Activated CD8-positive, alpha-beta T cell treated with anti-CD3 and anti-CD28 coated beads for 36 hours (primary cell): ENCODE results near the gene SNAPC1. TPM values are rescaled to one million over a fixed set of nuclear protein-coding genes. Genes with fewer than 3 reads are reported as not detected.

Source experiments
- ATAC-seq: fragments of 200-7000 bp; cut with Tn5 transposase; one replicate; pipeline ENCODE4 v1.10.0; 2021; ENCODE audit warnings: mild to moderate bottlenecking, moderate library complexity
- CTCF ChIA-PET: fragments of 350-600 bp; sonication (Branson Sonifier 250); formaldehyde crosslinking; loops from one replicate; lab custom pipeline; 2021; ENCODE audit warnings: antibody characterized with exemption; lab: Charles Lee
- POLR2A ChIA-PET: fragments of 350-600 bp; sonication (Branson Sonifier 250); formaldehyde crosslinking; loops from one replicate; lab custom pipeline; 2021; ENCODE audit warnings: antibody characterized with exemption; lab: Charles Lee
- DNase-seq: peaks from one replicate; pipeline ENCODE4 v3.0.0-alpha.2; 2020
- H3K27ac Mint-ChIP-seq: one replicate; pipeline ENCODE4 v1.8.0; 2021; ENCODE audit warnings: mild to moderate bottlenecking, mixed read lengths
- H3K27me3 Mint-ChIP-seq: one replicate; pipeline ENCODE4 v1.8.0; 2021; ENCODE audit warnings: mixed read lengths
- H3K36me3 Mint-ChIP-seq: one replicate; pipeline ENCODE4 v1.8.0; 2021; ENCODE audit warnings: low read depth, mixed read lengths
- H3K4me1 Mint-ChIP-seq: one replicate; pipeline ENCODE4 v1.8.0; 2021; ENCODE audit warnings: low read depth, mixed read lengths
- H3K4me3 Mint-ChIP-seq: one replicate; pipeline ENCODE4 v1.8.0; 2021; ENCODE audit warnings: mild to moderate bottlenecking, moderate library complexity, mixed read lengths
- H3K9me3 Mint-ChIP-seq: one replicate; pipeline ENCODE4 v1.8.0; 2021; ENCODE audit warnings: mixed read lengths
- intact Hi-C: fragments of 100-400 bp; cut with micrococcal nuclease; formaldehyde crosslinking; loops from one replicate; pipeline ENCODE4 v1.10.0; 2022
- total RNA-seq, 2 experiments: library from RNA; stranded (reverse); gene quantifications; one replicate each; pipeline ENCODE4 v1.2.3, GENCODE V29; 2021
- TF ChIP-seq, protein P1 (sequence below): fragments of 200-600 bp; IDR thresholded peaks from one replicate; pipeline ENCODE4 v1.8.0; 2022; ENCODE audit warnings: antibody characterized with exemption, mild to moderate bottlenecking

SNAPC1 gene
- total RNA-seq, 2 experiments from 2014 or later: 11.4 to 11.6 TPM

DNA sequence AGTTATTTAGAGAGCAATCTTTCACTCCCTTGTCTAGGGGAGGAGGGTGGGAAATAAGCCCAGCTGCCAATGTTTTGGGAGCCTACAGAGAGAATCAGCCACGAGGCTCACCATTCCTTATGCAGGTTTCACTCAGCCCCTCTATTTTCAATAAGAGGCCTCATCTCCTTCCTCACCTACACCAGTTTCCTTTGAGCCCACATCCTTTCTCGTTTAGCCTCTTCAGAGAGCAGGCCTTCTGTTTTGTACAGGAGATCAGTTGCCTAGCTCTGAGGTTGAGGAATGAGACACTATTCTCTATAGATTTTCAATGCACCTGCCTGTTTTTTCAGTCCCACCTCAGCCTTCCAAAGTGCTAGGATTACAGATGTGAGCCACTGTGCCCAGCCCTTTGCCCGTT lies 17.9 kb downstream of the SNAPC1 start:
- ATAC-seq (peak; percentile 94), DNase-seq (peak; percentile 30)
- peaks cover 39% of the 10 kb centered on the region for H3K4me1 Mint-ChIP-seq
- TF ChIP-seq, protein P1, sequence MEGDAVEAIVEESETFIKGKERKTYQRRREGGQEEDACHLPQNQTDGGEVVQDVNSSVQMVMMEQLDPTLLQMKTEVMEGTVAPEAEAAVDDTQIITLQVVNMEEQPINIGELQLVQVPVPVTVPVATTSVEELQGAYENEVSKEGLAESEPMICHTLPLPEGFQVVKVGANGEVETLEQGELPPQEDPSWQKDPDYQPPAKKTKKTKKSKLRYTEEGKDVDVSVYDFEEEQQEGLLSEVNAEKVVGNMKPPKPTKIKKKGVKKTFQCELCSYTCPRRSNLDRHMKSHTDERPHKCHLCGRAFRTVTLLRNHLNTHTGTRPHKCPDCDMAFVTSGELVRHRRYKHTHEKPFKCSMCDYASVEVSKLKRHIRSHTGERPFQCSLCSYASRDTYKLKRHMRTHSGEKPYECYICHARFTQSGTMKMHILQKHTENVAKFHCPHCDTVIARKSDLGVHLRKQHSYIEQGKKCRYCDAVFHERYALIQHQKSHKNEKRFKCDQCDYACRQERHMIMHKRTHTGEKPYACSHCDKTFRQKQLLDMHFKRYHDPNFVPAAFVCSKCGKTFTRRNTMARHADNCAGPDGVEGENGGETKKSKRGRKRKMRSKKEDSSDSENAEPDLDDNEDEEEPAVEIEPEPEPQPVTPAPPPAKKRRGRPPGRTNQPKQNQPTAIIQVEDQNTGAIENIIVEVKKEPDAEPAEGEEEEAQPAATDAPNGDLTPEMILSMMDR: no peak
- H3K27ac Mint-ChIP-seq: peak overlapping the region; percentile 77
- no peak overlapping the region for H3K4me3 Mint-ChIP-seq
- POLR2A ChIA-PET: interaction anchor here (0.9 to 1.6 kb wide), 3 partner anchors 15 to 268 kb away, joined by 3 read pairs; partner anchors contain the start of gene SNAPC1
- intact Hi-C loops: no loop called here
- peaks cover 51% of the 10 kb centered on the region for H3K36me3 Mint-ChIP-seq
- no peaks in the 10 kb centered on the region for H3K27me3 Mint-ChIP-seq
- CTCF ChIA-PET: interaction anchor here (0.7 to 1.7 kb wide), 2 partner anchors 58 to 346 kb away, joined by 3 to 5 read pairs; no protein-coding TSS in a partner anchor
- H3K9me3 Mint-ChIP-seq: no peaks in the 10 kb centered on the region

DNA sequence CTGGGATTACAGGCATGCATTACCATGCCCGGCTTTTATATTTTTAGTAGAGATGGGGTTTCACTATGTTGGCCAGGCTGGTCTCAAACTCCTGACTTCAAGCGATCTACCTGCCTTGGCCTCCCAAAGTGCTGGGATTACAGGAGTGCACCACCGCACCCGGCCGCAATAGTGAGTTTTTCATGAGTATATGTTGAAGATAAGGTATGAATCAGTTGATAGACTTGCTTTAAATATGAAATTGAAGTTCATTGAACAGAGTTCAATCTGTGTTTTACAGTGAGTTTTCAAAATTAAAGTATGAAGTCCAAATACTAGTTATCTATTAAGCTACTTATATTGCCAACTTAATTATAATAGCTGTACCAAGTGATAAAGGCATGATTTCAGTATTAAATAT lies 35.1 kb downstream of the SNAPC1 start:
- peaks cover 12% of the 10 kb centered on the region for H3K36me3 Mint-ChIP-seq
- ChIA-PET CTCF (interaction anchor here (1.8 kb wide), 1 partner anchor 336 kb away, joined by 4 read pairs; no protein-coding TSS in a partner anchor), POLR2A (no interaction called here)
- intact Hi-C loops: no loop called here
- TF ChIP-seq, protein P1: no peak
- DNase-seq: no peak
- no peak for ATAC-seq
- no peaks in the 10 kb centered on the region for H3K9me3 Mint-ChIP-seq
- H3K27me3 Mint-ChIP-seq: no peaks in the 10 kb centered on the region
- H3K4me1 Mint-ChIP-seq: peaks cover 1% of the 10 kb centered on the region
- H3K4me3 Mint-ChIP-seq: no peak overlapping the region
- no peak overlapping the region for H3K27ac Mint-ChIP-seq

DNA sequence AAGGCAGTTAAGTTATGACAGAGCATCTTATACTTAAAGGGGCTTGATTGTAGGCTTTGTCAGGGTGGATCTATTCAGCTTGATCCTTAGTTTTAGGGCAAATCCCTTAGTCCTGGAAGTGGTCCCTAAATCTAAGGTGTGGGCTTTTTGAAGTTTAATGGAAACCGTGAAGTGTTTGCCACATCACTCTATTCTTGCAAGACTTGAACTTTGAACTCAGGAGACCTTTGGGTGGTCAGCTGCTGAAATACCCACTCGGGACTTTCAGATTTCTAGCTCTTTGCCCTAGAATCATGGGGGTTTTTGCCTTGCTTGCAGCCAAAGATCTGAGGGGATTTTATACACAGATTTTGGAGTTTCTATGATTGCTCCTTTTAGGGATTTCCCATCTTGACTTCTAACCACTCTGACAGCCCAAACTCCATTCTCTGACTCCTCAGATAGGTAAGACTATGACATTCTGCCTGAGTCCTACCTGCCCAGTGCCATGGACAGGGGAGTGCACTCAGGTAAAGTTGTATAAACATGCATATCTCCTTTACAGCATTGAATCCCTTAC lies 39.9 kb downstream of the SNAPC1 start:
- Mint-ChIP-seq H3K27ac (no peak overlapping the region), H3K27me3 (no peaks in the 10 kb centered on the region), H3K4me3 (no peak overlapping the region), H3K9me3 (no peaks in the 10 kb centered on the region), H3K4me1 (peaks cover 1% of the 10 kb centered on the region), H3K36me3 (no peaks in the 10 kb centered on the region)
- ChIA-PET POLR2A (no interaction called here), CTCF (interaction anchor here (0.7 to 1.2 kb wide), 2 partner anchors 36 to 59 kb away, joined by 3 read pairs; no protein-coding TSS in a partner anchor)
- TF ChIP-seq, protein P1: no peak
- no peak for ATAC-seq
- DNase-seq: no peak
- intact Hi-C loops: no loop called here

DNA sequence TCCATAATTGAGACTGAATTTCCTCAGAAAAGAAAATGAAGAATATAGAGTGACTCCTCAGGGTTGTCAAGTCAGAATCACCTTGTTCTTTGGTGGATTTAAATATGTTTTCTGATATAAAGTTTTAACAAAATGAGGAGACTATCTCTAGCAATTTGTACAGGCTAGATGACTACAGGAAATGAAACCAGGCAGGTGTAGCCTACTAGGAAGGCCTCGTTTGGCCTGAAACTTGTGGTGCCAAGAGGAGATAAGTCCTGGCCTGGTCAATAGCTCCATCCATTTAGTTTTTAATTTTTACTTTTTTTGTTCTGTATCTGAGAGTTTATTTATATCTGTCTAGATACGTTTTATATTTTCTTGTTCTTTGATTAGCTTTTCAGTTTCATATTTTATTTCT lies 41.5 kb downstream of the SNAPC1 start:
- DNase-seq: no peak
- no peaks in the 10 kb centered on the region for H3K9me3 Mint-ChIP-seq

DNA sequence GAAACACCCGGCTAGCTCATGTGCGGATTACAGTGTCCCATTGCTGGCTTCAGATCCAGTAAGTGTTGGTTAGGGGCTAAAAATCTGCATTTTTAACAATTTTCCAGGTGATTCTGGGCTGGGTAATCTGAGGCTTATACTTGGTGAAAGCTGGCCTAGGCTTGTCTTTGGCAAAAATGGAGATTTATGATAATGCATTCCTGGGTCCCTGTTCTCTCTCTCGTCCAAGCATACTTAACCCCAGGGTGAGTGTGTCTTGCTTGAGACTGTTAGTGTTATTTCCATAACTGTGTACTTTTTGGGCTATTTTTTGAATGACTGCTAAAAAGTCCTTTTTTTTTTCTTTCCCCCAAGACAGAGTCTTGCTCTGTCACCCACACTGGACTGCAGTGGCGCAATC lies 43.2 kb downstream of the SNAPC1 start:
- H3K9me3 Mint-ChIP-seq: no peaks in the 10 kb centered on the region
- H3K27ac Mint-ChIP-seq: no peak overlapping the region
- no peaks in the 10 kb centered on the region for H3K4me1 Mint-ChIP-seq
- TF ChIP-seq, protein P1: no peak
- ATAC-seq (no peak), DNase-seq (no peak)
- H3K36me3 Mint-ChIP-seq: no peaks in the 10 kb centered on the region
- intact Hi-C loops: no loop called here
- ChIA-PET POLR2A (no interaction called here), CTCF (interaction anchor here (2.0 kb wide), 1 partner anchor 33 kb away, joined by 7 read pairs; no protein-coding TSS in a partner anchor)
- H3K27me3 Mint-ChIP-seq: peaks cover 8% of the 10 kb centered on the region
- H3K4me3 Mint-ChIP-seq: no peak overlapping the region

More for the DNA sequence above, 41.5 kb downstream of the SNAPC1 start:
- Mint-ChIP-seq H3K36me3 (no peaks in the 10 kb centered on the region), H3K27me3 (no peaks in the 10 kb centered on the region), H3K4me3 (no peak overlapping the region), H3K4me1 (peaks cover under 1% of the 10 kb centered on the region), H3K27ac (no peak overlapping the region)
- no peak for ATAC-seq
- ChIA-PET POLR2A (interaction anchor here (1.5 kb wide), 1 partner anchor 17 kb away, joined by 3 read pairs; no protein-coding TSS in a partner anchor), CTCF (interaction anchor here (0.8 to 2.0 kb wide), 3 partner anchors 14 to 34 kb away, joined by 3 to 7 read pairs (median 3); no protein-coding TSS in a partner anchor)
- TF ChIP-seq, protein P1: no peak
- intact Hi-C loops: no loop called here
